ENCODE results near the gene SLC25A21. TPM values are rescaled to one million over a fixed set of nuclear protein-coding genes. Genes with fewer than 3 reads are reported as not detected.

The SLC25A21 gene
- total RNA-seq, 4 donors from 2014 or later: 0.08 to 0.29 TPM; not detected in 2

DNA sequence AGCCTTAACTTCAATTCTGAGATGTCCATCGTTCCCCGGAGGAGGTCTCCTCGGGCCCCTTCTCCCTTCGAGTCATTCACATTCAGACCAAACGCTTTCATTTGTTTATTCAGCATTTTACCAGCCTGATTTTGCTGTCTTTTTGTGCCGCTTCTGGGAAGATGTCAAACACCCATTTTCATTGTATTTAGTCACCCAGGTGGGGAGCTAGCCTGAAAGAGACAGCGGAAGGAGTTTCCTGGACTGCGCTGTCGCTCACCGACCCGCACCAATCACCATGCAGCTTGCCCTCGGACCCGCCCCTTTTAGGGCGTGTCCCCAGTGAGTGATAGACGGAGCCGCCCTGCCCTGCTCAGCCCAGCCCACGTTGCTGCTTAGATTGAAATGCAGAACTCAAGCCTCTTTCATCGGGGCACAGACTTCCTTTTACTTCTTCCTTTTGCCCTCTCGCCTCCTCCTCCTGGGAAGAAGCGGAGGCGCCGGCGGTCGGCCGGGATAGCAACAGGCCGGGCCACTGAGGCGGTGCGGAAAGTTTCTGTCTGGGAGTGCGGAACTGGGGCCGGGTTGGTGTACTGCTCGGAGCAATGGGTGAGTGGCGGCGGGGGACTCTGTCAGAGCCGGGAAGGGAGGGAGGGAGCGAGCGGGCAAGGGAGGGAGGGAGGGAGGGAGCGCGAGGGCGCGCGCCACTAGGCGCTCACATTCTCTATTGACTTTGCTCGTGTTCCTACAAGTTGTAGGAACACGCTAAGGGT lies 510.7 kb downstream of the SLC25A21 start, which contains the start of gene PAX9:
Gene PAX9 (plus strand): TSS at position 355 of the 752 bp plus-strand sequence. CDS start 230 bp downstream, at position 585.
- peak within 1 kb of the TSS; percentile 34 for H3K4me3 ChIP-seq (ENCODE audit: low read depth, poor library complexity, severe bottlenecking)
- DNase-seq (ENCODE audit: low spot score in 2 of 2): peak; percentile 85 to 95
- intact Hi-C loops (cut with DNase I; ENCODE audit: low total_unique reads): no loop called here
- no peak for TF ChIP-seq POLR2A (IDR thresholded peaks at IDR 0.05)
- TF ChIP-seq, protein P1, sequence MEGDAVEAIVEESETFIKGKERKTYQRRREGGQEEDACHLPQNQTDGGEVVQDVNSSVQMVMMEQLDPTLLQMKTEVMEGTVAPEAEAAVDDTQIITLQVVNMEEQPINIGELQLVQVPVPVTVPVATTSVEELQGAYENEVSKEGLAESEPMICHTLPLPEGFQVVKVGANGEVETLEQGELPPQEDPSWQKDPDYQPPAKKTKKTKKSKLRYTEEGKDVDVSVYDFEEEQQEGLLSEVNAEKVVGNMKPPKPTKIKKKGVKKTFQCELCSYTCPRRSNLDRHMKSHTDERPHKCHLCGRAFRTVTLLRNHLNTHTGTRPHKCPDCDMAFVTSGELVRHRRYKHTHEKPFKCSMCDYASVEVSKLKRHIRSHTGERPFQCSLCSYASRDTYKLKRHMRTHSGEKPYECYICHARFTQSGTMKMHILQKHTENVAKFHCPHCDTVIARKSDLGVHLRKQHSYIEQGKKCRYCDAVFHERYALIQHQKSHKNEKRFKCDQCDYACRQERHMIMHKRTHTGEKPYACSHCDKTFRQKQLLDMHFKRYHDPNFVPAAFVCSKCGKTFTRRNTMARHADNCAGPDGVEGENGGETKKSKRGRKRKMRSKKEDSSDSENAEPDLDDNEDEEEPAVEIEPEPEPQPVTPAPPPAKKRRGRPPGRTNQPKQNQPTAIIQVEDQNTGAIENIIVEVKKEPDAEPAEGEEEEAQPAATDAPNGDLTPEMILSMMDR (IDR thresholded peaks at IDR 0.05): no peak
- WGBS, 2 donors: 2 to 4% methylated on average over 41 to 44 of the region's 44 CpGs

DNA sequence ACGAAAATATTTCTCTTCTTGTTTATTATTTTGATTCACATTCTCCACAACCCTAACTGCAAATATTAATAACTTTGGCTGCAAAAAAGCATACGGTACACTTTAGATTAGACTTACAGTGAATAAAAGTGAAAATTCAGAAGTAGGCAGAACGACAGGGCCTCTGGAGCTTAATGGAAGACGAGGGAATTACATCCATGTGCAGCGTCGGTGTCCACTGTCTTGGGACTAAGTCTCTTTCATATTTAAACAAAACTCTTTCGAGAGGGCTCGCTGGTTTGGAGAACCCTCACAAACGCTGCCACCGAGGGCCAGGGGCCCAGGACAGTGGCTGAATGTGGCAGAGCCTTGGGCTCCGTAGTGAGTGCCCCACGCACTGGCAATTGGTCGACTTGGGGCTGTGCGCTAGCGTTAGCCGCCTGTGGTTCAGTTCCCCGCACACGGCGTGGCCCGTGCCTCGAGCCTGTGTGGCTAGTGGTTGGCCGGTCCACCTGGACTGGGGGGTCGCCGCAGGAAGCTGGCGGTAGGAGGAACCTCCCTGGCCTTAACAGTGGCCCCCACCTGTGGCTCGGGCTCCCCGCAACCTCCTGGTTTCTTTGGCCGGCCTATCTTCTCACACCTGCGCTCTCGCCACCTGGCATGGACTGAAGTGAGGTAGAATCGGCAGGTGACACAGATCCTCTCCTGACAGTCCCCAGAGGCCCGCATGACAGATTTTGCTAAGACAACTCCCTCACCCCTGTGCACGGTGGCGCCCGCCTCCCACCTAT lies 511.5 kb downstream of the SLC25A21 start:
- H3K4me3 ChIP-seq (ENCODE audit: low read depth, poor library complexity, severe bottlenecking): no peak overlapping the region
- intact Hi-C loops (cut with DNase I; ENCODE audit: low total_unique reads): no loop called here
- 46 to 48% methylated on average over 24 to 34 of the region's 35 CpGs for WGBS, 2 donors
- no peak for DNase-seq (ENCODE audit: low spot score in 2 of 2)
- TF ChIP-seq, protein P1 (IDR thresholded peaks at IDR 0.05): no peak
- TF ChIP-seq POLR2A (IDR thresholded peaks at IDR 0.05): no peak

DNA sequence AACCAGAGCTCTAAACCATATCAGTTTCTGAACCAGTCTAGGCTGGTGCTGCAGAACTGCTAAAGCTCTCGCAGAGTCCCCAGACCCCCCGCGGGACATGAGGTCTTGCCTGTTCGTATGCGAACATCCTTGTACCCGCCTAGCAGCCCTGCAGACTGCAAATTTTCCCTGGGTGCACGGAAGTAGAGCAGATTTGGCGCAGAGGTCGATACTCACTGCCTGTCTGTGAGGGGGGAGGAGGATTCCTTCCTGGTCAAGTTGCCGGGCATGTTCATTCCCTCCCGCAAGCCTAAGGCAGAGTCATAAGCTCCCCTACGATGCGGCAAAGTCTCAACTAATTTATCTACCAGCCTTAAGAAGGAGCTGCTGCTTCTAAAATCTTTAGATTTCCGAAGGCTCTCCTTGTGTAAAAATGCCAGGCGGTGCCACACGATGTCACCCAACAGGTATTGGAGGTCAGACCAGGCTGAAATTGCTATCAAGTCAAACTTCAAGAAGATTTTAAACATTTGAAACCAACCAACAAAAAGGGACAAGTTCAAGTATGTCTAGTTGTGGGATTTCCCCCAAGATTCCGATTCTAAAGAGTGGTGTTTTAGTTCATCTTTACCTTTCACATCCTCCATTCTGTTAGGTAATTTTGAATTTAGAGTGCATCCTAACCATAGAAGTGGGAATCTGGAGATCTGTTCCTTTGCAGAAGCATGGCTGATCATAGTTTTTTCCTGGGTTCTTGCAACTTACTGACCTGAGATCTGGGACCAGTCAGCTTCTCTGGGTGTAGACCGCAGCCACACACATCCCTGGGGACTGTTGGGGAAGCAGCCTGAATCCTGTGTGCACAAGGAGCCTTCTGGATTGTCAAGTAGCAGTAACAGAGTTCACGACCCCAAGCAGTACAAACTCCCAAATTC lies 512.3 kb downstream of the SLC25A21 start:
- TF ChIP-seq, protein P1 (IDR thresholded peaks at IDR 0.05): no peak
- TF ChIP-seq POLR2A (IDR thresholded peaks at IDR 0.05): no peak
- no peak for DNase-seq (ENCODE audit: low spot score in 2 of 2)
- intact Hi-C loops (cut with DNase I; ENCODE audit: low total_unique reads): no loop called here
- WGBS, 2 donors: 30 to 48% methylated on average over 19 of the region's 19 CpGs
- no peak overlapping the region for H3K4me3 ChIP-seq (ENCODE audit: low read depth, poor library complexity, severe bottlenecking)

DNA sequence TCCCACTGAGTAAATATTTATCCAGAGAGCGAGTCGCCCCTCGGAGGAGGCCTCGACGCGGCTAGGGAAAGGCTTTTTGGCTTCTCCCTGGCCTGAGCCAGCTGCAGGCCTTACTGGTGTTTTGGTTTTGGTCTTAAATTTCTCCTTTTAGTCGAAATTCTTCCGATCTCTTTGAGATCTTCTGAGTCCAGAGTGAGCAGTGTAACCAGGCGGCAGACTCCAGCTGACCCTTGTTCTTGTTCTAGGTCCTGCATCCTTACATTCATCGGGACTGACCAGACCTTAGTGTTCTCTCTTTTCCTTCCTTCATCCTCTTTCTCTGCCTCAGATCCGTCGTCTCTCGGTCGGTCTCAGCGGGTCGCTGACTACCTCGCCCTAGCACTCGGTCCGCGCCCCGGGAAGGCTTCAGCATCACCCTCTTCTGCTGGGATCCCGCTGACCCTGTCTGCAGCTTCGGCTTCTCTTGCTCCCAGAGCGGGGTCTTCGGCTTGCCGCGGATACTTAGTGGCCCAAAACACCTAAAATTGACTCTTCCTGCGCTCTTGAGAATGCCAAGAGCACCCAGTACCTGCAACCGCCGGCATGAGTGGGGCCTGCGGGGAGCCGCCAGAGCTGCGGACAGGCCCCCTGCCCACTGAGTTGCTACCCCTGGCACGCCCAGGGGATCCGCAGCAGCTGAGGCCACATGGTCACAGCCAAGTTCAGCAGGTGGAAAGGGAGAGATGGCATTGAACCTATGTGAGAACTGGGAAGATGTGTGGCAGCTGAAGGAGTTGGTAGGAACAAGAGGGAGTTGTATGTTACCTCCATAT lies 513.2 kb downstream of the SLC25A21 start:
- intact Hi-C loops (cut with DNase I; ENCODE audit: low total_unique reads): no loop called here
- TF ChIP-seq, protein P1 (IDR thresholded peaks at IDR 0.05): no peak
- no peak for TF ChIP-seq POLR2A (IDR thresholded peaks at IDR 0.05)
- DNase-seq (ENCODE audit: low spot score in 2 of 2): no peak
- no peak overlapping the region for H3K4me3 ChIP-seq (ENCODE audit: low read depth, poor library complexity, severe bottlenecking)
- 49 to 54% methylated on average over 31 to 35 of the region's 35 CpGs for whole genome bisulfite sequencing, 2 donors

All from lower leg skin (tissue), 4 donors.